Gastroesophageal sphincter (tissue), 3 donors: ENCODE results near the gene E2F7.

Experiments
- CTCF ChIP-seq, 4 experiments: fragments of 200-600 bp in 2 of 4; fragments of 450-650 bp in 2 of 4; sonication (generic) in 1 of 4; IDR thresholded peaks; one replicate each; pipeline ENCODE4 v1.5.1; 2017 to 2019; ENCODE audit warnings: antibody characterized with exemption in 4 of 4, mild to moderate bottlenecking in 2 of 4, moderate library complexity in 2 of 4
- POLR2A ChIP-seq, 2 donors: fragments of 450-650 bp; IDR thresholded peaks; one replicate each; pipeline ENCODE4 v1.6.1; 2017; ENCODE audit warnings: antibody characterized with exemption in 2 of 2, mild to moderate bottlenecking in 2 of 2, moderate library complexity in 1 of 2

- TF ChIP-seq CTCF (IDR thresholded peaks at IDR 0.05) = no peak
- no peak for TF ChIP-seq POLR2A (IDR thresholded peaks at IDR 0.05)
Observed at GRCh38 chr12:77003914-77004313, 61.5 kb downstream of the E2F7 start.
